Neutrophil (primary cell): ENCODE data around the gene GLRX5.

Experiments used
- H3K27ac ChIP-seq: fragments of 200-600 bp; sonication (generic); 2 replicates; pipeline ENCODE4 v1.5.1; 2016; ENCODE audit warnings: mild to moderate bottlenecking, moderate library complexity
- H3K27me3 ChIP-seq: fragments of 200-600 bp; sonication (generic); 2 replicates; pipeline ENCODE4 v1.6.0; 2016; ENCODE audit warnings: mild to moderate bottlenecking
- H3K36me3 ChIP-seq: fragments of 200-600 bp; sonication (generic); 2 replicates; pipeline ENCODE4 v1.5.1; 2017
- H3K4me1 ChIP-seq, 2 experiments: fragments of 200-600 bp in 1 of 2; sonication (generic) in 1 of 2; 1 replicate in 1 of 2; 2 replicates in 1 of 2; pipeline versions ENCODE4 v1.5.1 to v1.6.1; 2013 to 2016; ENCODE audit warnings: low read depth in 1 of 2, low read length in 1 of 2, mild to moderate bottlenecking in 1 of 2, moderate library complexity in 1 of 2; ENCODE audit not compliant: control insufficient read depth in 1 of 2, insufficient read depth in 1 of 2
- H3K4me3 ChIP-seq, 2 experiments: fragments of 200-600 bp in 1 of 2; sonication (generic) in 1 of 2; 1 replicate in 1 of 2; 2 replicates in 1 of 2; pipeline ENCODE4 v1.5.1; 2013 to 2016; ENCODE audit warnings: low read depth in 1 of 2, low read length in 1 of 2, mild to moderate bottlenecking in 1 of 2, moderate library complexity in 1 of 2
- H3K9me3 ChIP-seq: fragments of 200-600 bp; sonication (generic); 2 replicates; pipeline ENCODE4 v1.5.1; 2016
- CTCF ChIP-seq: fragments of 200-600 bp; sonication (generic); IDR thresholded peaks from 2 replicates; pipeline ENCODE4 v1.5.1; 2016; ENCODE audit warnings: antibody characterized with exemption

Gene GLRX5

GRCh38 chr14:95535226-95536021 lies 574 bp downstream of the GLRX5 start:
- Histone ChIP-seq H3K9me3 (no peaks in the 10 kb centered on the region), H3K36me3 (no peaks in the 10 kb centered on the region), H3K27me3 (no peaks in the 10 kb centered on the region), H3K4me3 (peak overlapping the region; percentile 71 to 98), H3K27ac (peak overlapping the region; percentile 86), H3K4me1 (peaks cover 26 to 29% of the 10 kb centered on the region in 2 experiments)
- TF ChIP-seq CTCF, result no peak

- Histone ChIP-seq H3K27me3 (no peaks in the 10 kb centered on the region), H3K27ac (no peak overlapping the region), H3K4me1 (peaks cover 26 to 29% of the 10 kb centered on the region in 2 experiments), H3K9me3 (no peaks in the 10 kb centered on the region), H3K4me3 (peak overlapping the region in 1 of 2 experiments; percentile 98), H3K36me3 (no peaks in the 10 kb centered on the region)
- TF ChIP-seq CTCF, result no peak
Observed at GRCh38 chr14:95536036-95536593, 1.3 kb downstream of the GLRX5 start.

GRCh38 chr14:95536671-95537070 lies 1.8 kb downstream of the GLRX5 start:
- Histone ChIP-seq H3K9me3 (no peaks in the 10 kb centered on the region), H3K36me3 (no peaks in the 10 kb centered on the region), H3K4me3 (no peak overlapping the region), H3K27me3 (no peaks in the 10 kb centered on the region), H3K27ac (no peak overlapping the region), H3K4me1 (peaks cover 26 to 29% of the 10 kb centered on the region in 2 experiments)
- TF ChIP-seq CTCF, result no peak

GRCh38 chr14:95537298-95538089 lies 2.6 kb downstream of the GLRX5 start:
- no peak for TF ChIP-seq CTCF
- Histone ChIP-seq H3K27me3 (no peaks in the 10 kb centered on the region), H3K4me3 (no peak overlapping the region), H3K4me1 (peaks cover 26 to 29% of the 10 kb centered on the region in 2 experiments), H3K36me3 (no peaks in the 10 kb centered on the region), H3K27ac (no peak overlapping the region), H3K9me3 (no peaks in the 10 kb centered on the region)

GRCh38 chr14:95538801-95539509 lies 4.1 kb downstream of the GLRX5 start:
- no peak for TF ChIP-seq CTCF
- peaks cover 12 to 14% of the 10 kb centered on the region in 2 experiments for H3K4me1 ChIP-seq
- H3K27me3 ChIP-seq, result no peaks in the 10 kb centered on the region
- H3K4me3 ChIP-seq, result no peak overlapping the region
- H3K36me3 ChIP-seq, result peaks cover under 1% of the 10 kb centered on the region
- no peak overlapping the region for H3K27ac ChIP-seq
- H3K9me3 ChIP-seq, result no peaks in the 10 kb centered on the region
